GM19438 (cell line): ENCODE results near the gene EHBP1.
"Not testable (repeated sequence)": the region's sequence is repeated elsewhere in the genome, so short reads cannot be mapped to it uniquely, and the experiment has no call there.

ENCODE experiments used
- ATAC-seq: cut with Tn5 transposase; IDR thresholded peaks from one replicate; pipeline ENCODE4 v1.9.1; 2021; ENCODE audit warnings: low read depth; ENCODE audit not compliant: unreplicated experiment

The EHBP1 gene

GRCh38 chr2:62704654-62705006 is 883 bp upstream of the EHBP1 start:
- no peak for ATAC-seq

- peak; percentile 5 for ATAC-seq
These were observed 577 bp downstream of the EHBP1 start for GRCh38 chr2:62705859-62706720.

- ATAC-seq: no peak
These were observed 1.4 kb downstream of the EHBP1 start for GRCh38 chr2:62706721-62707521.

GRCh38 chr2:62708751-62709150 is 3.2 kb downstream of the EHBP1 start:
- no peak for ATAC-seq

- ATAC-seq: no peak
These were observed 6.5 kb downstream of the EHBP1 start for GRCh38 chr2:62711832-62712494.

GRCh38 chr2:62713196-62713595 is 7.7 kb downstream of the EHBP1 start:
- not testable (repeated sequence) for ATAC-seq

- no peak for ATAC-seq
These were observed 8.3 kb downstream of the EHBP1 start for GRCh38 chr2:62713837-62714236.

- ATAC-seq: no peak
These were observed 11.3 kb downstream of the EHBP1 start for GRCh38 chr2:62716768-62717167.

GRCh38 chr2:62717503-62718081 is 12.1 kb downstream of the EHBP1 start:
- no peak for ATAC-seq

GRCh38 chr2:62718225-62718822 is 12.8 kb downstream of the EHBP1 start:
- ATAC-seq: no peak

- ATAC-seq: no peak
These were observed 14.2 kb downstream of the EHBP1 start for GRCh38 chr2:62719757-62720156.

- ATAC-seq: no peak
These were observed 17.2 kb downstream of the EHBP1 start for GRCh38 chr2:62722679-62723078.

- ATAC-seq: no peak
These were observed 17.7 kb downstream of the EHBP1 start for GRCh38 chr2:62723253-62723652.

GRCh38 chr2:62724106-62724505 is 18.6 kb downstream of the EHBP1 start:
- ATAC-seq: no peak

GRCh38 chr2:62724886-62725711 is 19.6 kb downstream of the EHBP1 start:
- no peak for ATAC-seq

- no peak for ATAC-seq
These were observed 20.2 kb downstream of the EHBP1 start for GRCh38 chr2:62725712-62726055.

- ATAC-seq: no peak
These were observed 21.9 kb downstream of the EHBP1 start for GRCh38 chr2:62727259-62727867.

- no peak for ATAC-seq
These were observed 22.5 kb downstream of the EHBP1 start for GRCh38 chr2:62727876-62728566.

- no peak for ATAC-seq
These were observed 25.8 kb downstream of the EHBP1 start for GRCh38 chr2:62731275-62731674.
